ENCODE results near the gene ING5.

DNA sequence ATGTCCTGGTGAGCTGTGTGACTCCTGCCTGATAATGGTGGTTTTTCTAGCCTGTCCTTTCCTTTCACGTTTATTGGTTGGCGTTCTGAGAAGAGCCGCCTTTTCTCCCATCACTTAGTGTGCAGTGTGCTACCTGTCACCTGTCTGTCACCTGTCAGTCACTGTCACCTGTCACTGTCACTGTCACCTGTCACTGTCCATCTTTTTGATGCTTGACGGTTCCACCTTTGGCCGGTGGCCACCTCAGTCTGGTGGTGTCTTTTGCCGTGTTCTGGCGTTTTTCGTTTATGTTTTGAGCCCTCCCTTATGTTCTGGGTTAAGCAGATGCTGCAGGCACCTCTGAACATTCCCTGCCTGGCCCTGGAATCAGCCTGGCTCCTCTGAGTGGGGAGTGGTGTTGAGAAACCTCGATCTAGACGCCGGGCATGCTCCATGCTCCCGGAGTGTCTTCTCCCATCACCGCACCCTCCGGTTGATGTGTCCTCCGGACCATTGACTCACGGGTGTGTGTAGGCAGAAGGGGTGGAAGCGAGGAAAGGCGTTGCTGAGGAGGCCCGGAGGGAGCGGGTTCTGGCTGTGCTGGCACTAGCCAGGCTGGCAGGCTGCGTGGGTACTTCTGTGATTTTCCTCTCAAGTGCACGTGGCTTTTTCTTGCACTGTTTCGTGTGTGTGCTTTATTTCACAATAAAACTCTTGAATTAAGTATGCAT, 36.0 kb upstream of the ING5 start:
- TF ChIP-seq, protein P1, sequence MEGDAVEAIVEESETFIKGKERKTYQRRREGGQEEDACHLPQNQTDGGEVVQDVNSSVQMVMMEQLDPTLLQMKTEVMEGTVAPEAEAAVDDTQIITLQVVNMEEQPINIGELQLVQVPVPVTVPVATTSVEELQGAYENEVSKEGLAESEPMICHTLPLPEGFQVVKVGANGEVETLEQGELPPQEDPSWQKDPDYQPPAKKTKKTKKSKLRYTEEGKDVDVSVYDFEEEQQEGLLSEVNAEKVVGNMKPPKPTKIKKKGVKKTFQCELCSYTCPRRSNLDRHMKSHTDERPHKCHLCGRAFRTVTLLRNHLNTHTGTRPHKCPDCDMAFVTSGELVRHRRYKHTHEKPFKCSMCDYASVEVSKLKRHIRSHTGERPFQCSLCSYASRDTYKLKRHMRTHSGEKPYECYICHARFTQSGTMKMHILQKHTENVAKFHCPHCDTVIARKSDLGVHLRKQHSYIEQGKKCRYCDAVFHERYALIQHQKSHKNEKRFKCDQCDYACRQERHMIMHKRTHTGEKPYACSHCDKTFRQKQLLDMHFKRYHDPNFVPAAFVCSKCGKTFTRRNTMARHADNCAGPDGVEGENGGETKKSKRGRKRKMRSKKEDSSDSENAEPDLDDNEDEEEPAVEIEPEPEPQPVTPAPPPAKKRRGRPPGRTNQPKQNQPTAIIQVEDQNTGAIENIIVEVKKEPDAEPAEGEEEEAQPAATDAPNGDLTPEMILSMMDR (IDR thresholded peaks at IDR 0.05; ENCODE audit: low read depth, low read length) = no peak
- no peak for TF ChIP-seq EZH2phosphoT487 (IDR thresholded peaks at IDR 0.05; ENCODE audit: low read depth)

Measured in OCI-LY3 (cell line).